Left hindlimb (tissue), 1 donor: ENCODE results near the gene OPCML.

Experiments used
- DNase-seq: peaks from one replicate; pipeline ENCODE4 v3.0.0-alpha.2; 2018

Gene OPCML

GRCh38 chr11:133536198-133536597 is 3.9 kb upstream of the OPCML start:
- DNase-seq = no peak

- DNase-seq = no peak
These were observed 904 bp upstream of the OPCML start for GRCh38 chr11:133533205-133533604.

GRCh38 chr11:133531458-133531857 is 843 bp downstream of the OPCML start:
- DNase-seq = no peak

GRCh38 chr11:133530501-133530835 is 1.8 kb downstream of the OPCML start:
- DNase-seq = no peak

- no peak for DNase-seq
These were observed 2.3 kb downstream of the OPCML start for GRCh38 chr11:133529807-133530500.

- no peak for DNase-seq
These were observed 5.5 kb downstream of the OPCML start for GRCh38 chr11:133526790-133527189.

- DNase-seq = no peak
These were observed 6.3 kb downstream of the OPCML start for GRCh38 chr11:133525976-133526375.

- DNase-seq = no peak
These were observed 7.8 kb downstream of the OPCML start for GRCh38 chr11:133524488-133524887.

- DNase-seq = no peak
These were observed 10.0 kb downstream of the OPCML start for GRCh38 chr11:133522344-133522743.

- no peak for DNase-seq
These were observed 10.8 kb downstream of the OPCML start for GRCh38 chr11:133521502-133521901.

- no peak for DNase-seq
These were observed 11.6 kb downstream of the OPCML start for GRCh38 chr11:133520707-133521106.

GRCh38 chr11:133519560-133519959 is 12.7 kb downstream of the OPCML start:
- no peak for DNase-seq

- DNase-seq = no peak
These were observed 13.5 kb downstream of the OPCML start for GRCh38 chr11:133518702-133519264.

GRCh38 chr11:133516845-133517244 is 15.5 kb downstream of the OPCML start:
- DNase-seq = no peak

- no peak for DNase-seq
These were observed 17.2 kb downstream of the OPCML start for GRCh38 chr11:133515107-133515506.

GRCh38 chr11:133509924-133510697 is 22.2 kb downstream of the OPCML start:
- no peak for DNase-seq

GRCh38 chr11:133508468-133508867 is 23.8 kb downstream of the OPCML start:
- DNase-seq = peak; percentile 50

GRCh38 chr11:133507185-133507584 is 25.1 kb downstream of the OPCML start:
- no peak for DNase-seq

- DNase-seq = no peak
These were observed 25.7 kb downstream of the OPCML start for GRCh38 chr11:133506551-133507094.

GRCh38 chr11:133506023-133506422 is 26.3 kb downstream of the OPCML start:
- no peak for DNase-seq

GRCh38 chr11:133504906-133505305 is 27.4 kb downstream of the OPCML start:
- DNase-seq = no peak

GRCh38 chr11:133503776-133504175 is 28.5 kb downstream of the OPCML start:
- DNase-seq = no peak

- no peak for DNase-seq
These were observed 29.1 kb downstream of the OPCML start for GRCh38 chr11:133503236-133503635.
